Endodermal cell (in vitro differentiated cells): Measurements from ENCODE around the gene PSEN1. TPM values are rescaled to one million over a fixed set of nuclear protein-coding genes. Genes with fewer than 3 reads are reported as not detected.

ENCODE experiments used
- DNase-seq: peaks from one replicate; pipeline ENCODE4 v3.0.0-alpha.2; 2017
- H3K27ac ChIP-seq: 2 replicates; pipeline ENCODE4 v1.5.1; 2013; ENCODE audit warnings: mild to moderate bottlenecking, low read depth, low read length, moderate library complexity
- H3K27me3 ChIP-seq: 2 replicates; pipeline ENCODE4 v1.6.1; 2013; ENCODE audit warnings: mild to moderate bottlenecking, low read length, moderate library complexity; ENCODE audit not compliant: insufficient read depth, control insufficient read depth, poor library complexity, severe bottlenecking
- H3K36me3 ChIP-seq: 2 replicates; pipeline ENCODE4 v1.7.0; 2013; ENCODE audit warnings: mild to moderate bottlenecking, low read length, moderate library complexity; ENCODE audit not compliant: control insufficient read depth, insufficient read depth
- H3K4me1 ChIP-seq: one replicate; pipeline ENCODE4 v1.7.0; 2013; ENCODE audit warnings: low read length; ENCODE audit not compliant: control insufficient read depth, insufficient read depth
- H3K4me3 ChIP-seq: 2 replicates; pipeline ENCODE4 v1.5.1; 2013; ENCODE audit warnings: mild to moderate bottlenecking, low read length, moderate library complexity
- H3K9ac ChIP-seq: 2 replicates; pipeline ENCODE4 v1.6.1; 2013; ENCODE audit warnings: mild to moderate bottlenecking, low read length, moderate library complexity; ENCODE audit not compliant: poor library complexity, severe bottlenecking; ENCODE audit errors: extremely low read depth
- H3K9me3 ChIP-seq: 2 replicates; pipeline ENCODE4 v1.6.1; 2013; ENCODE audit warnings: mild to moderate bottlenecking, low read length, moderate library complexity; ENCODE audit not compliant: control insufficient read depth
- H3K27ac Mint-ChIP-seq: 2 replicates; pipeline ENCODE4 v1.8.0; 2020; ENCODE audit warnings: mixed read lengths
- H3K27me3 Mint-ChIP-seq: 2 replicates; pipeline ENCODE4 v1.8.0; 2021; ENCODE audit warnings: mild to moderate bottlenecking, mixed read lengths; ENCODE audit not compliant: insufficient read depth
- H3K36me3 Mint-ChIP-seq: 2 replicates; pipeline ENCODE4 v1.8.0; 2020; ENCODE audit warnings: low read depth, mixed read lengths
- H3K4me1 Mint-ChIP-seq: 2 replicates; pipeline ENCODE4 v1.8.0; 2020; ENCODE audit warnings: mixed read lengths
- H3K4me3 Mint-ChIP-seq: 2 replicates; pipeline ENCODE4 v1.8.0; 2020; ENCODE audit warnings: mild to moderate bottlenecking, moderate library complexity, mixed read lengths
- H3K9me3 Mint-ChIP-seq: 2 replicates; pipeline ENCODE4 v1.8.0; 2020; ENCODE audit warnings: mild to moderate bottlenecking, mixed read lengths
- WGBS, 2 experiments: methylation state at CpG; one replicate each; pipeline versions ENCODE4 v1.1.5 to v1.1.7; 2013; ENCODE audit warnings: missing lambda C conversion rate in 2 of 2, mixed read lengths in 1 of 2; ENCODE audit not compliant: insufficient coverage in 1 of 2, insufficient read length in 1 of 2; 5-methylcytosine and 5-hydroxymethylcytosine counted together
- long read RNA-seq, 4 experiments: library from polyadenylated mRNA in 2 of 4; library from RNA in 1 of 4; library from capped mRNA in 1 of 4; stranded (forward) in 3 of 4; unstranded in 1 of 4; transcript quantifications; one replicate each; pipeline ENCODE4 v2.0.0, GENCODE V29; 2020 to 2021; ENCODE audit warnings: inconsistent platforms in 1 of 4
- polyA plus RNA-seq, 2 experiments: library from polyadenylated mRNA; stranded (reverse); fragments of 50-300 nt; gene quantifications; one replicate each; pipeline ENCODE4 v1.2.3, GENCODE V29; 2013
- total RNA-seq, 2 donors: library from RNA; stranded (reverse); fragmentation: NEBNext Ultra II Directional in 1 of 2; extraction: Animal tissue kit (Norgen Biotek cat#: 25700) in 1 of 2; gene quantifications; 2 replicates in 1 of 2; 3 replicates in 1 of 2; pipeline ENCODE4 v1.2.1, GENCODE V29; 2021
- TF ChIP-seq, protein P1 (sequence below): fragments of 200-600 bp; sonication (generic); conservative IDR thresholded peaks from 2 replicates; pipeline ENCODE4 v1.5.0; 2021; ENCODE audit warnings: antibody characterized with exemption, mild to moderate bottlenecking

Gene PSEN1
- total RNA-seq = 10 to 100 TPM; 45.7 to 49.9 TPM
- polyA plus RNA-seq (2013, experiment 1 of 2) = 55.6 TPM
- polyA plus RNA-seq (2013, experiment 2 of 2) = 59.7 TPM
- long read RNA-seq, experiment 1, full-length matches to known transcripts = 7 of 17 reads
- long read RNA-seq, experiment 1, partial matches to known transcripts = 4 of 17 reads
- long read RNA-seq, experiment 1, other reads (novel, unspliced or antisense) = 6 of 17 reads
- long read RNA-seq, experiment 2, full-length matches to known transcripts = 100 of 137 reads
- long read RNA-seq, experiment 2, partial matches to known transcripts = 3 of 137 reads
- long read RNA-seq, experiment 2, other reads (novel, unspliced or antisense) = 34 of 137 reads
- long read RNA-seq, experiment 3, full-length matches to known transcripts = 232 of 288 reads
- long read RNA-seq, experiment 3, partial matches to known transcripts = 9 of 288 reads
- long read RNA-seq, experiment 3, other reads (novel, unspliced or antisense) = 47 of 288 reads
- long read RNA-seq, experiment 4, full-length matches to known transcripts = 29 of 50 reads
- long read RNA-seq, experiment 4, partial matches to known transcripts = 13 of 50 reads
- long read RNA-seq, experiment 4, other reads (novel, unspliced or antisense) = 8 of 50 reads

DNA sequence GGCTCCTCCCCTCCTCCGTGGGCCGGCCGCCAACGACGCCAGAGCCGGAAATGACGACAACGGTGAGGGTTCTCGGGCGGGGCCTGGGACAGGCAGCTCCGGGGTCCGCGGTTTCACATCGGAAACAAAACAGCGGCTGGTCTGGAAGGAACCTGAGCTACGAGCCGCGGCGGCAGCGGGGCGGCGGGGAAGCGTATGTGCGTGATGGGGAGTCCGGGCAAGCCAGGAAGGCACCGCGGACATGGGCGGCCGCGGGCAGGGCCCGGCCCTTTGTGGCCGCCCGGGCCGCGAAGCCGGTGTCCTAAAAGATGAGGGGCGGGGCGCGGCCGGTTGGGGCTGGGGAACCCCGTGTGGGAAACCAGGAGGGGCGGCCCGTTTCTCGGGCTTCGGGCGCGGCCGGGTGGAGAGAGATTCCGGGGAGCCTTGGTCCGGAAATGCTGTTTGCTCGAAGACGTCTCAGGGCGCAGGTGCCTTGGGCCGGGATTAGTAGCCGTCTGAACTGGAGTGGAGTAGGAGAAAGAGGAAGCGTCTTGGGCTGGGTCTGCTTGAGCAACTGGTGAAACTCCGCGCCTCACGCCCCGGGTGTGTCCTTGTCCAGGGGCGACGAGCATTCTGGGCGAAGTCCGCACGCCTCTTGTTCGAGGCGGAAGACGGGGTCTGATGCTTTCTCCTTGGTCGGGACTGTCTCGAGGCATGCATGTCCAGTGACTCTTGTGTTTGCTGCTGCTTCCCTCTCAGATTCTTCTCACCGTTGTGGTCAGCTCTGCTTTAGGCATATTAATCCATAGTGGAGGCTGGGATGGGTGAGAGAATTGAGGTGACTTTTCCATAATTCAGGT lies at the start of gene PSEN1:
Gene PSEN1, plus strand, starts transcription at position 121 of the 839 bp plus-strand sequence. CDS start 11,513 bp downstream, outside the sequence.
- H3K9ac ChIP-seq = peak within 1 kb of the TSS; percentile 93
- peak within 1 kb of the TSS; percentile 97 for H3K4me3 ChIP-seq
- Mint-ChIP-seq H3K9me3 (peaks cover 6% of the 10 kb centered on the region), H3K27ac (peak within 1 kb of the TSS; percentile 99), H3K36me3 (peaks cover 24% of the 10 kb centered on the region), H3K4me3 (peak within 1 kb of the TSS; percentile 83), H3K27me3 (peaks cover 22% of the 10 kb centered on the region), H3K4me1 (peaks cover 7% of the 10 kb centered on the region)
- peak within 1 kb of the TSS; percentile 94 for H3K27ac ChIP-seq
- 0 to 1% methylated on average over 33 to 71 of the region's 71 CpGs for WGBS, 2 experiments
- peak; percentile 99 for DNase-seq
- no peaks in the 10 kb centered on the region for H3K27me3 ChIP-seq
- peaks cover 8% of the 10 kb centered on the region for H3K9me3 ChIP-seq
- peaks cover 7% of the 10 kb centered on the region for H3K36me3 ChIP-seq
- H3K4me1 ChIP-seq = no peaks in the 10 kb centered on the region
- TF ChIP-seq, protein P1, sequence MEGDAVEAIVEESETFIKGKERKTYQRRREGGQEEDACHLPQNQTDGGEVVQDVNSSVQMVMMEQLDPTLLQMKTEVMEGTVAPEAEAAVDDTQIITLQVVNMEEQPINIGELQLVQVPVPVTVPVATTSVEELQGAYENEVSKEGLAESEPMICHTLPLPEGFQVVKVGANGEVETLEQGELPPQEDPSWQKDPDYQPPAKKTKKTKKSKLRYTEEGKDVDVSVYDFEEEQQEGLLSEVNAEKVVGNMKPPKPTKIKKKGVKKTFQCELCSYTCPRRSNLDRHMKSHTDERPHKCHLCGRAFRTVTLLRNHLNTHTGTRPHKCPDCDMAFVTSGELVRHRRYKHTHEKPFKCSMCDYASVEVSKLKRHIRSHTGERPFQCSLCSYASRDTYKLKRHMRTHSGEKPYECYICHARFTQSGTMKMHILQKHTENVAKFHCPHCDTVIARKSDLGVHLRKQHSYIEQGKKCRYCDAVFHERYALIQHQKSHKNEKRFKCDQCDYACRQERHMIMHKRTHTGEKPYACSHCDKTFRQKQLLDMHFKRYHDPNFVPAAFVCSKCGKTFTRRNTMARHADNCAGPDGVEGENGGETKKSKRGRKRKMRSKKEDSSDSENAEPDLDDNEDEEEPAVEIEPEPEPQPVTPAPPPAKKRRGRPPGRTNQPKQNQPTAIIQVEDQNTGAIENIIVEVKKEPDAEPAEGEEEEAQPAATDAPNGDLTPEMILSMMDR = no peak

- Mint-ChIP-seq H3K9me3 (no peaks in the 10 kb centered on the region), H3K36me3 (peaks cover 85% of the 10 kb centered on the region), H3K4me1 (no peaks in the 10 kb centered on the region), H3K27me3 (no peaks in the 10 kb centered on the region), H3K27ac (no peak overlapping the region), H3K4me3 (no peak overlapping the region)
- H3K4me1 ChIP-seq = no peaks in the 10 kb centered on the region
- TF ChIP-seq, protein P1 = no peak
- no peak overlapping the region for H3K4me3 ChIP-seq
- H3K9ac ChIP-seq = no peak overlapping the region
- H3K36me3 ChIP-seq = peaks cover 88% of the 10 kb centered on the region
- H3K27me3 ChIP-seq = no peaks in the 10 kb centered on the region
- H3K27ac ChIP-seq = no peak overlapping the region
- 100% methylated on average over 1 to 2 of the region's 2 CpGs for WGBS, 2 experiments
- H3K9me3 ChIP-seq = peaks cover 19% of the 10 kb centered on the region
- DNase-seq = no peak
Measured at GRCh38 chr14:73091044-73091443, 45.3 kb upstream of the PSEN1 start.

DNA sequence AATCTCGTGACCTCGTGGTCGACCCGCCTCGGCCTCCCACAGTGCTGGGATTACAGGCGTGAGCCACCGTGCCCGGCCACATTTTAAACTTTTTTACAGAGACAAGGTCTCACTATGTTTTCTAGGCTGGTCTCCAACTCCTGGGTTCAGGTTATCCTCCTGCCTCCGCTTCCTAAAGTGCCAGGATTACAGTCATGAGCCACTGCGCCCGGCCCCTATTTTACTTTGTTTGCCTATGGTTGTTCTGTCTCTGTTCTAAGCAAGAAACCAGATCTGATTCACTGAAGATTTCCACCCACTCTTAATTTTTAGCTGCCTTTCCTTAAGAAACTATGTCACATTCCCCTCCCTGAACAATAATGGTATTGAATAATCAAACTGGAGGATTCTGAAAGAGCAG lies 38.9 kb upstream of the PSEN1 start:
- H3K9me3 Mint-ChIP-seq = no peaks in the 10 kb centered on the region
- Histone ChIP-seq H3K36me3 (peaks cover 91% of the 10 kb centered on the region), H3K9me3 (no peaks in the 10 kb centered on the region), H3K4me1 (no peaks in the 10 kb centered on the region), H3K27me3 (no peaks in the 10 kb centered on the region), H3K27ac (no peak overlapping the region), H3K4me3 (no peak overlapping the region), H3K9ac (no peak overlapping the region)
- DNase-seq = no peak
- peak overlapping the region; percentile 83 for H3K27ac Mint-ChIP-seq
- H3K36me3 Mint-ChIP-seq = peaks cover 71% of the 10 kb centered on the region
- peaks cover 6% of the 10 kb centered on the region for H3K4me1 Mint-ChIP-seq
- no peak overlapping the region for H3K4me3 Mint-ChIP-seq
- H3K27me3 Mint-ChIP-seq = no peaks in the 10 kb centered on the region
- 94 to 95% methylated on average over 11 of the region's 11 CpGs for WGBS, 2 experiments
- TF ChIP-seq, protein P1 = no peak
